CD8-positive, alpha-beta memory T cell (primary cell): ENCODE measurements around the gene TREX2. TPM values are rescaled to one million over a fixed set of nuclear protein-coding genes. Genes with fewer than 3 reads are reported as not detected.
"Not testable (repeated sequence)": the region's sequence is repeated elsewhere in the genome, so short reads cannot be mapped to it uniquely, and the experiment has no call there.

Source experiments
- CTCF ChIA-PET: fragments of 350-600 bp; sonication (Branson Sonifier 250); formaldehyde crosslinking; loops from one replicate; lab custom pipeline; 2021; ENCODE audit warnings: antibody characterized with exemption; lab: Charles Lee
- POLR2A ChIA-PET: fragments of 350-600 bp; sonication (Branson Sonifier 250); formaldehyde crosslinking; loops from one replicate; lab custom pipeline; 2021; ENCODE audit warnings: antibody characterized with exemption; lab: Charles Lee
- DNase-seq, 5 donors: peaks; one replicate each; pipeline versions ENCODE4 v3.0.0 to v3.0.0-alpha.2; 2020 to 2022; ENCODE audit warnings: mixed read lengths in 1 of 5
- H3K27ac ChIP-seq: one replicate; pipeline ENCODE4 v1.7.0; 2013; ENCODE audit warnings: low read depth, mild to moderate bottlenecking, low read length, moderate library complexity
- H3K27me3 ChIP-seq: 2 replicates; pipeline ENCODE4 v1.7.0; 2013; ENCODE audit warnings: low read length, mild to moderate bottlenecking; ENCODE audit not compliant: insufficient read depth, poor library complexity, severe bottlenecking
- H3K36me3 ChIP-seq: 2 replicates; pipeline ENCODE4 v1.7.0; 2013; ENCODE audit warnings: mild to moderate bottlenecking, low read length, moderate library complexity; ENCODE audit not compliant: insufficient read depth
- H3K4me1 ChIP-seq: 2 replicates; pipeline ENCODE4 v1.7.0; 2013; ENCODE audit warnings: mild to moderate bottlenecking, low read length, moderate library complexity; ENCODE audit not compliant: insufficient read depth
- H3K4me3 ChIP-seq: 2 replicates; pipeline ENCODE4 v1.7.0; 2013; ENCODE audit warnings: mild to moderate bottlenecking, low read length
- H3K9me3 ChIP-seq: 2 replicates; pipeline ENCODE4 v1.7.0; 2013; ENCODE audit warnings: mild to moderate bottlenecking, low read length
- H3K27ac Mint-ChIP-seq, 8 donors: one replicate each; pipeline ENCODE4 v1.8.0; 2020 to 2021; ENCODE audit warnings: mixed read lengths in 8 of 8, mild to moderate bottlenecking in 6 of 8, inconsistent platforms in 3 of 8, moderate library complexity in 3 of 8
- H3K27me3 Mint-ChIP-seq, 2 donors: one replicate each; pipeline ENCODE4 v1.8.0; 2020 to 2021; ENCODE audit warnings: mixed read lengths in 2 of 2, mild to moderate bottlenecking in 1 of 2, moderate library complexity in 1 of 2
- H3K36me3 Mint-ChIP-seq, 3 donors: one replicate each; pipeline ENCODE4 v1.8.0; 2020 to 2021; ENCODE audit warnings: mixed read lengths in 3 of 3, inconsistent platforms in 1 of 3, mild to moderate bottlenecking in 1 of 3
- H3K4me1 Mint-ChIP-seq, 3 donors: one replicate each; pipeline ENCODE4 v1.8.0; 2020 to 2021; ENCODE audit warnings: mixed read lengths in 3 of 3, inconsistent platforms in 1 of 3, mild to moderate bottlenecking in 1 of 3
- H3K4me3 Mint-ChIP-seq, 7 donors: one replicate each; pipeline ENCODE4 v1.8.0; 2020 to 2021; ENCODE audit warnings: mixed read lengths in 7 of 7, mild to moderate bottlenecking in 6 of 7, moderate library complexity in 4 of 7, inconsistent platforms in 2 of 7
- H3K9me3 Mint-ChIP-seq, 5 donors: one replicate each; pipeline ENCODE4 v1.8.0; 2020 to 2022; ENCODE audit warnings: mixed read lengths in 5 of 5, mild to moderate bottlenecking in 3 of 5, moderate library complexity in 2 of 5, inconsistent platforms in 1 of 5
- polyA plus RNA-seq: library from polyadenylated mRNA; unstranded; fragments of 300-500 nt; fragmentation: Illumina TruSeq; gene quantifications from one replicate; pipeline ENCODE4 v1.2.3, GENCODE V29; 2021
- total RNA-seq, 2 experiments: library from RNA; stranded (reverse); gene quantifications; one replicate each; pipeline ENCODE4 v1.2.3, GENCODE V29; 2021

TREX2 gene
- total and polyA plus RNA-seq, 3 experiments from 2014 or later, result 0.77 to 2.3 (median 1.9) TPM

DNA sequence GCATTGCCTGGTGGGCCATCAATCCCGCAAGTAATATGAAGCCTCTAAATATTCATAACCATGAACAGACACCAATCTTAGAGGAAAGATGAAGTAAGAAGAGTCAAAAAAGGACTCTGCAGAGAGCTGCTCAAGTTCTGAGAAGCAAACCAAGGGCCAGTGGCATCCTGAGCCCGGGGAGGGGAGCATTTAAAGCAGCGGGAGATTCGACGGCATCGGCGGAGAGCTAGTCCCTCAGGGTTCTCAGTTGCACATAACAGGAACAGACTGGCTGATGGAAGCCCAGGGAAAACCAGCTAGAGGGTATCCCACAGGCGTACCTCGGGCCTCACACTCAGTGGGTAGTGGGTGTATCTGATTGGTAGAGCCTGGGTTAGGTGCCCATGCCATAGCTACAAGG is 39.8 kb downstream of the TREX2 start:
- peak overlapping the region in 1 of 8 donors; percentile 86 for H3K27ac Mint-ChIP-seq
- Histone ChIP-seq H3K9me3 (no peaks in the 10 kb centered on the region), H3K4me1 (no peaks in the 10 kb centered on the region), H3K4me3 (no peak overlapping the region), H3K27ac (no peak overlapping the region), H3K36me3 (no peaks in the 10 kb centered on the region), H3K27me3 (no peaks in the 10 kb centered on the region)
- ChIA-PET CTCF (interaction anchor here (1.8 kb wide), 1 partner anchor 101 kb away, joined by 5 read pairs; no protein-coding TSS in a partner anchor), POLR2A (no interaction called here)
- peaks cover 0 to 13% of the 10 kb centered on the region in 2 donors for H3K27me3 Mint-ChIP-seq
- H3K4me3 Mint-ChIP-seq, result peak overlapping the region in 1 of 7 donors; percentile 48
- no peaks in the 10 kb centered on the region for H3K36me3 Mint-ChIP-seq
- H3K4me1 Mint-ChIP-seq, result peaks cover 0 to 8% (median 0%) of the 10 kb centered on the region in 3 donors
- no peaks in the 10 kb centered on the region for H3K9me3 Mint-ChIP-seq
- no peak for DNase-seq

DNA sequence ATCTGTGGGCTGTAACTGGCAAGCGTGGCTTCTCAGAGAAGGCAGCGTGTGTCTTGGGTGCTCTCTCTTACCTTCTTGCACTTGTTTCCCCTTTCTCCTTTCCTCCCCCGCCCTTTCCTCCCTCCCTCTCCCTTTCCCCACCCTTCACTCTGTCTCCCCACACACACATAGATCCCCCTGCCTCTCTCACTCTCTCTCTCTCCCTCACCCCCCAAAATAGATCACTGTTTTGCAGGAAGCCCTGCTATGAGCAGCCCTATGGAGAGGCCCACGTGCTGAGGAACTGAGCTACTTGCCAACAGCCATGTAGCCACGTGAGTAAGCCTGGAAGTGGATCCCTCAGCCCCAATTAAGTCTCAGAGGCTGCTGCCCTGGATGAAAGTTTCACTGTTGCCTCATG is 40.4 kb downstream of the TREX2 start:
- Histone ChIP-seq H3K9me3 (no peaks in the 10 kb centered on the region), H3K4me1 (no peaks in the 10 kb centered on the region), H3K4me3 (no peak overlapping the region), H3K36me3 (no peaks in the 10 kb centered on the region), H3K27ac (no peak overlapping the region), H3K27me3 (no peaks in the 10 kb centered on the region)
- ChIA-PET CTCF (no interaction called here), POLR2A (no interaction called here)
- no peak overlapping the region for H3K4me3 Mint-ChIP-seq
- H3K4me1 Mint-ChIP-seq, result peaks cover 0 to 6% (median 0%) of the 10 kb centered on the region in 3 donors
- DNase-seq, result no peak
- H3K9me3 Mint-ChIP-seq, result no peaks in the 10 kb centered on the region
- H3K27ac Mint-ChIP-seq, result peak overlapping the region in 1 of 8 donors; percentile 43
- peaks cover 0 to 9% of the 10 kb centered on the region in 2 donors for H3K27me3 Mint-ChIP-seq
- no peaks in the 10 kb centered on the region for H3K36me3 Mint-ChIP-seq

DNA sequence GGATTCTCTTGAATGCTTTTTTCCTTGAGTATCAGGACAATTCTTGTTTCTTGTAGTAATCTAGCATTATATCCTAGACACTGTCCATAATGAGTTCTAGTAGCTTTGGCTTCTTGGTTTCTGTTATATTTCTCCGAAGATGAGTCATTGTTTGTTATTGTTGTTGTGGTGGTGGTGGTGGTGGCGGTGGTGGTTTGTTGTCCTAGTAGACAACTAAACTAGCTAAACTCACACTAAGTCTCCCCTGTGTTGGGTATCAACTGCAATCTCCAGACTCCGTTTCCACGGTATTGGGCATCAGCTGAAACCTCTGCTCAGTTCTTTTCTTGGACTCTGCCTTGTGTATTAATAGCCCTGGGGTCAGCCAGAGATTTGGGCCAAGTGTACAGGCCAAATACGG is 41.5 kb downstream of the TREX2 start:
- H3K36me3 Mint-ChIP-seq, H3K27me3 ChIP-seq, POLR2A ChIA-PET, H3K9me3 Mint-ChIP-seq, H3K4me1 ChIP-seq, H3K27ac ChIP-seq, CTCF ChIA-PET, H3K36me3 ChIP-seq, H3K4me3 ChIP-seq, H3K27me3 Mint-ChIP-seq, H3K9me3 ChIP-seq, DNase-seq, H3K27ac Mint-ChIP-seq, H3K4me3 Mint-ChIP-seq: not testable (repeated sequence)
- H3K4me1 Mint-ChIP-seq, result peaks cover 0 to 13% (median 2%) of the 10 kb centered on the region in 3 donors

DNA sequence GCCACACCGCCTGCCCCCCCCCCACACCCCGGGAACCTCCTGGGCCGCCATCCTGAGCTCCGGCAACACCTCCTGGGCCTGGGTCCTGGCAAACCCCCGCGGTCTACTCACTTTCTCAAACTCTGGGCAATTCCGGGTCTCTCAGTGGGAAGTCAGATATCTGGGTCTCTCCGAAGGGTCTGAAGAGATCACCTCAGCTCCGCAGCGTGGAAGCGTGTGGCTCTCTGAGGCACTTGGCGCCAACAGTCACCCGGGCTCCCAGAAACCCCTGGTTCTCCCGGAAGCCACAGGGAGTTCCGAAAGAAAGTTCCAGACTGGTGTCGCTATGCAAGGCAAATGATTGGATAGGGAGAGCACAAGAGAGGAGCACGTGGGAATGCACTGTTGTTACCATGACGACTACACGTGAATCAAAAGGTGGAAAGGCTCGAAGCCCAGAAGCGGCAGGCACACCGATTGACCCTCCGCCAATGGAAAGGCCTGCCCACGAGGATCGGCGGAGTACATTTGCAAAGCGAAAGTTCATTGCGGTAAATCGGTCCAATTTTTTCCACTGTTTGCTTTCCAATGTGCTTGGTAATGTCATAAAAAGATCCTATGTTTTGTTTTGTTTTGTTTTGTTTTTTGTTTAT is 44.6 kb downstream of the TREX2 start, which contains the start of gene PNMA6E:
PNMA6E (minus strand) TSS at position 218 of the 632 bp plus-strand sequence. CDS start 2,501 bp downstream, outside the sequence.
- ChIA-PET CTCF (interaction anchor here (2.3 kb wide), 1 partner anchor 37 kb away, joined by 5 read pairs; no protein-coding TSS in a partner anchor), POLR2A (interaction anchor here (0.6 kb wide), 1 partner anchor 368 kb away, joined by 3 read pairs; no protein-coding TSS in a partner anchor)
- no peak within 1 kb of the TSS for H3K4me3 Mint-ChIP-seq
- no peak within 1 kb of the TSS for H3K27ac Mint-ChIP-seq
- DNase-seq, result no peak
- Histone ChIP-seq H3K36me3 (no peaks in the 10 kb centered on the region), H3K4me1 (no peaks in the 10 kb centered on the region), H3K27me3 (no peaks in the 10 kb centered on the region), H3K9me3 (no peaks in the 10 kb centered on the region), H3K4me3 (no peak within 1 kb of the TSS), H3K27ac (no peak within 1 kb of the TSS)
- no peaks in the 10 kb centered on the region for H3K36me3 Mint-ChIP-seq
- H3K9me3 Mint-ChIP-seq, result no peaks in the 10 kb centered on the region
- H3K27me3 Mint-ChIP-seq, result peaks cover 0 to 6% of the 10 kb centered on the region in 2 donors
- peaks cover 0 to 13% (median 2%) of the 10 kb centered on the region in 3 donors for H3K4me1 Mint-ChIP-seq

DNA sequence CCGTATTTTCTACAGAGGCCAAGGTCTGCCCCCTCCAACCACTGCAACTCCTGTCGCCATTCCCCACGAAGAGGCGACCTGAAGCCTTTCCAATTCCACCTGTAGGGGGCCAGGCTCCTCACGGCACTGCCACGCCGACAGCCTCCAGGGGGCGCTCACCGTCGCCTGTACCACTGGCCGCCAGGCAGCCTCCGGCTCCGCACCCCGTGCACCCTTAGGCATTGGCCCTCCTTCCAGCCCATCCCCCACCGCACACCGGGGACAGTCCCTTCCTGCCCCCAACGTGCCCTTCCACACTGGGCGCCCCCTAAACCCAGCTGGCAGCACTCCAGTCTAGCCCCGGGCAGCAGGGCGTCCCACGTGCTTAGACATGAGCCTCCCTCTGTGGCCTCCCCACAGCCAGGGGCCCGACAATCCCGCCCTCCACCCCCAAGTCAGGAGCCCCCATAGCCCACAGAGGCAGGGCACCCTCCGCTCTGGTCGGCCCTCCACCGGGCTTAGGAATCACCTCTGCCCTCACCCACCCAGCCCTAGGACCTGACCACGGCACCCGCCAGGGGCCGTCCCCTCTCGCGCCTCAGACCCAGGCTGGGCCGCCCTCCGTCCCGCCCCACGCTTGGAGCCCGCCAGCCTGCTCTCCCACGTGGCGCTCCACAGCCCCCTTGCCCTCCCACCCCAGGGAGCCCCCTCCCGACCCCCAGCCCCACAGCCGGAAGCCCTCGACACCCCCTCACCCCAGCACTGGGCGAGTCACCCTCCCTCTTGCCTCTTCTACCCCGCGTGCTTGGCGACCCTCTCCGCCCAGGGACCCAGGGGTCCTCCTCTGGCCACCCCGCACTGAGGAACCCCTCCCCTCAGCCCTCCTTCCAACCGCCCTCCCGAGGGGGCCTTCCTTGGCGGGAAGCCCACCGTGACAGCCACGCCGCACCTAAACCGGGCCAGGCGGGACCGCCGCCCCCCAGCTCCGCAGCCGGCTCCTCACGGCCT is 45.4 kb downstream of the TREX2 start:
- no peaks in the 10 kb centered on the region for H3K36me3 ChIP-seq
- H3K4me1 Mint-ChIP-seq, result peaks cover 0 to 17% (median 2%) of the 10 kb centered on the region in 3 donors
- no peaks in the 10 kb centered on the region for H3K36me3 Mint-ChIP-seq

DNA sequence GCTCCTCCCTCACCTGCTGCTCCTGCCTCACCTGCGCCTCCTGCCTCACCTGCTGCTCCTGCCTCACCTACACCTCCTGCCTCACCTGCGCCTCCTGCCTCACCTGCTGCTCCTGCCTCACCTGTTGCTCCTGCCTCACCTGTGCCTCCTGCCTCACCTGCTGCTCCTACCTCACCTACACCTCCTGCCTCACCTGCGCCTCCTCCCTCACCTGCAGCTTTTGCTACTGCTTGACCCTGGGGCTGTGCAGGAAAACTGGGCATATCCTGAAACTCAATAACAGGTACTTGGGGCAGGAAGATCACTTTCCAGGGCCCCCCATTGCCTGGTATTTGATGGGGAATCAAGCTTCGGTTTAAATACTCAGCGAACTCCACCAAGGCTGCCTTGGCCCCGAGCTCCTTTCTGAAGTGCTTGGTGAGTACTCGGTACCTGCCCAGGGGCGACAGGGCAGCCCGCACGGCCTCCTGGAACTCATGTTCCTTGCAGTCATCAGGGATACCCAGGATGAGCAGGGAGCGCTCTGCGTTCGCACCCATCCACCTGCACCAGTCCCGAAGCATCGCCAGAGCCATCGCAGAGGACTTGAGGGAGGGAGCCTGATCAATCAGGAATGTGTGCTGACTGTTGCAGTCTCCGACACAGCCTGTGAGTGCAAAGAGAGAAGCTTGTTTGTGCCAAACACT is 47.4 kb downstream of the TREX2 start:
- Mint-ChIP-seq H3K36me3 (no peaks in the 10 kb centered on the region), H3K4me1 (peaks cover 0 to 28% (median 10%) of the 10 kb centered on the region in 3 donors), H3K4me3 (no peak overlapping the region), H3K9me3 (no peaks in the 10 kb centered on the region), H3K27me3 (peaks cover 0 to 2% of the 10 kb centered on the region in 2 donors), H3K27ac (no peak overlapping the region)
- Histone ChIP-seq H3K9me3 (no peaks in the 10 kb centered on the region), H3K4me3 (no peak overlapping the region), H3K27ac (no peak overlapping the region), H3K36me3 (no peaks in the 10 kb centered on the region), H3K27me3 (no peaks in the 10 kb centered on the region), H3K4me1 (no peaks in the 10 kb centered on the region)
- DNase-seq, result no peak
- ChIA-PET POLR2A (no interaction called here), CTCF (interaction anchor here (1.6 to 2.3 kb wide), 2 partner anchors 40 to 109 kb away, joined by 5 read pairs; no protein-coding TSS in a partner anchor)

More for the DNA sequence above, 45.4 kb downstream of the TREX2 start:
- CTCF ChIA-PET, result interaction anchor here (1.6 to 2.3 kb wide), 2 partner anchors 38 to 107 kb away, joined by 5 read pairs; no protein-coding TSS in a partner anchor
- no peaks in the 10 kb centered on the region for H3K27me3 ChIP-seq
- peak; percentile 36 to 68 (median 38) for DNase-seq
- no peaks in the 10 kb centered on the region for H3K4me1 ChIP-seq
- H3K9me3 ChIP-seq, result no peaks in the 10 kb centered on the region
- no peak overlapping the region for H3K4me3 ChIP-seq
- Mint-ChIP-seq H3K27ac (no peak overlapping the region), H3K4me3 (no peak overlapping the region), H3K27me3 (peaks cover 0 to 6% of the 10 kb centered on the region in 2 donors), H3K9me3 (no peaks in the 10 kb centered on the region)
- POLR2A ChIA-PET, result interaction anchor here (0.6 kb wide), 1 partner anchor 368 kb away, joined by 3 read pairs; no protein-coding TSS in a partner anchor
- H3K27ac ChIP-seq, result no peak overlapping the region

DNA sequence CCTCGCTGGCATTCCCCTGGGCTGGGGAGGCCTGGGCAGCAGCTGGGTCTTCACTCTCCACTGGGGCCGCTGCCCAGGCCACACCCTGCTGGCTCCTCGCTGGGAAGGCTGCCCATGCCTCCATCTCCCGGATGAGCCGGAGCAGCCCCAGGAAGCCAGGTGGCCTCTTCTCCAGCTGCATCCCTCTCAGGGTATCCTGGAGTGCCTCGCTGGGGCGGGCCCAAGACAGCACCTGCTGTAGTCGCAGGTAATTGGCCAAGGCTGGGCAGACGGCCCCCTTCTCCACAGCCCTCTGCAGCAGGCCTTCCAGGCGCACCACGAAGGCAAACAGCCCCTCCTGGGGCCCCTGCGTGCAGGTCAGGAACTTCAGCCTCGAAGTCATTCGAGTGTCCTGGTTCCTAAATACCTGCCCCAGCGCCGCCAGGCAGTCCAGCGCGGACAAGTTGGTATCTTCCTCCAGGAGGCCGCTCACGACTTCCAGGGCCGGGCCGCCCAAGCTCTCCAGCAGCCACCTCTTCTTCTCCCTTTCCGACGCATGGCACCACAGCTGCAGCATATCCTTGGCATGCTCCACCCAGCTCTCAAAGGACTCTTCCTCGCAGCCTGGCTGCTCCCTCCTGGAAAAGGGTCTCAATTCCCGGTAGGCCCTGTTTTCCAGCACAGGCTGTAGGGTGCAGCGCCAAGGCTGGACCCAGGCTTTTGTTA is 48.4 kb downstream of the TREX2 start:
- Histone ChIP-seq H3K9me3 (no peaks in the 10 kb centered on the region), H3K4me3 (no peak overlapping the region), H3K27me3 (no peaks in the 10 kb centered on the region), H3K27ac (no peak overlapping the region), H3K4me1 (no peaks in the 10 kb centered on the region), H3K36me3 (no peaks in the 10 kb centered on the region)
- ChIA-PET POLR2A (no interaction called here), CTCF (no interaction called here)
- Mint-ChIP-seq H3K27ac (no peak overlapping the region), H3K4me1 (peaks cover 0 to 28% (median 10%) of the 10 kb centered on the region in 3 donors), H3K36me3 (no peaks in the 10 kb centered on the region), H3K9me3 (no peaks in the 10 kb centered on the region), H3K4me3 (no peak overlapping the region), H3K27me3 (peaks cover 0 to 2% of the 10 kb centered on the region in 2 donors)
- no peak for DNase-seq
